Prostate gland (tissue), 2 donors: ENCODE measurements around the gene RAPSN. TPM values are rescaled to one million over a fixed set of nuclear protein-coding genes. Genes with fewer than 3 reads are reported as not detected.

Experiments
- DNase-seq: peaks from one replicate; pipeline ENCODE4 v3.0.0-alpha.2; 2019; ENCODE audit warnings: low spot score
- H3K27ac ChIP-seq, 2 donors: fragments of 200-600 bp; sonication (generic); 2 replicates each; pipeline ENCODE4 v1.5.1; 2017 to 2019
- H3K27me3 ChIP-seq: fragments of 200-600 bp; sonication (generic); replicated peaks from 2 replicates; pipeline ENCODE4 v1.5.1; 2019; ENCODE audit not compliant: insufficient read depth
- H3K36me3 ChIP-seq, 2 donors: fragments of 200-600 bp; sonication (generic); 1 replicate in 1 of 2; 2 replicates in 1 of 2; pipeline versions ENCODE4 v1.5.1 to v1.8.1; 2017 to 2019
- H3K4me1 ChIP-seq: fragments of 200-600 bp; sonication (generic); replicated peaks from 2 replicates; pipeline ENCODE4 v1.5.1; 2019
- H3K4me3 ChIP-seq, 2 donors: fragments of 200-600 bp; sonication (generic); 2 replicates each; pipeline ENCODE4 v1.5.1; 2017 to 2019
- H3K9me3 ChIP-seq: fragments of 200-600 bp; sonication (generic); 2 replicates; pipeline ENCODE4 v1.5.1; 2017
- CTCF ChIP-seq, 4 experiments: fragments of 200-600 bp in 2 of 4; fragments of 450-650 bp in 2 of 4; sonication (generic) in 2 of 4; IDR thresholded peaks; 1 replicate in 3 of 4; 2 replicates in 1 of 4; pipeline ENCODE4 v1.5.1; 2016 to 2019; ENCODE audit warnings: antibody characterized with exemption in 4 of 4, mild to moderate bottlenecking in 2 of 4, moderate library complexity in 2 of 4
- POLR2A ChIP-seq: fragments of 450-650 bp; IDR thresholded peaks from one replicate; pipeline ENCODE4 v1.6.1; 2016; ENCODE audit warnings: antibody characterized with exemption, mild to moderate bottlenecking
- POLR2AphosphoS5 ChIP-seq: sonication (generic); formaldehyde crosslinking; IDR thresholded peaks from one replicate; pipeline ENCODE4 v1.6.1; 2017; ENCODE audit warnings: antibody characterized with exemption
- WGBS: methylation state at CpG from one replicate; pipeline ENCODE4 v1.1.5; 2018; 5-methylcytosine and 5-hydroxymethylcytosine counted together
- intact Hi-C: fragments of 100-400 bp; cut with DNase I; formaldehyde crosslinking; loops from one replicate; pipeline ENCODE4 v1.14.2; 2022
- total RNA-seq, 2 donors: library from RNA; depleted of rRNA; stranded (reverse); fragments of >200 nt; gene quantifications; one replicate each; pipeline ENCODE4 v1.1.0, GENCODE V29; 2016

RAPSN gene
- total RNA-seq, 2 donors from 2014 or later = 1.3 TPM; not detected in 1

- WGBS = 5% methylated on average over 21 of the region's 47 CpGs
- Histone ChIP-seq H3K4me1 (peaks cover 6% of the 10 kb centered on the region), H3K4me3 (peak overlapping the region; percentile 42 to 53), H3K9me3 (no peaks in the 10 kb centered on the region), H3K36me3 (no peaks in the 10 kb centered on the region), H3K27ac (peak overlapping the region; percentile 79 to 81), H3K27me3 (no peaks in the 10 kb centered on the region)
- TF ChIP-seq POLR2A (peak; percentile 36), POLR2AphosphoS5 (no peak), CTCF (IDR thresholded peaks at IDR 0.05) (no peak)
- no peak for DNase-seq
- intact Hi-C loops = loop anchor here (10.0 kb wide), 1 partner anchor 155 kb away; the partner anchor contains the start of gene CELF1
Measured at GRCh38 chr11:47399860-47400767, 48.8 kb downstream of the RAPSN start.

- Histone ChIP-seq H3K27me3 (no peaks in the 10 kb centered on the region), H3K9me3 (no peaks in the 10 kb centered on the region), H3K4me3 (no peak overlapping the region), H3K27ac (no peak overlapping the region), H3K4me1 (peaks cover 6% of the 10 kb centered on the region), H3K36me3 (no peaks in the 10 kb centered on the region)
- no peak for DNase-seq
- WGBS = 91% methylated on average over 1 of the region's 1 CpG
- TF ChIP-seq POLR2A = no peak
- intact Hi-C loops = no loop called here
Measured at GRCh38 chr11:47398551-47398950, 50.4 kb downstream of the RAPSN start.

GRCh38 chr11:47398011-47398410 is 50.9 kb downstream of the RAPSN start:
- 75% methylated on average over 3 of the region's 3 CpGs for WGBS
- H3K4me3 ChIP-seq = no peak overlapping the region
- H3K27ac ChIP-seq = no peak overlapping the region
- TF ChIP-seq POLR2AphosphoS5 (no peak), POLR2A (no peak), CTCF (IDR thresholded peaks at IDR 0.05) (no peak)
- DNase-seq = no peak
- intact Hi-C loops = no loop called here
- H3K36me3 ChIP-seq = no peaks in the 10 kb centered on the region
- H3K9me3 ChIP-seq = no peaks in the 10 kb centered on the region
- no peaks in the 10 kb centered on the region for H3K27me3 ChIP-seq
- peaks cover 6% of the 10 kb centered on the region for H3K4me1 ChIP-seq

GRCh38 chr11:47396049-47396320 is 53.0 kb downstream of the RAPSN start:
- WGBS = 80% methylated on average over 3 of the region's 3 CpGs
- no peaks in the 10 kb centered on the region for H3K27me3 ChIP-seq
- no peak for DNase-seq
- H3K36me3 ChIP-seq = no peaks in the 10 kb centered on the region
- intact Hi-C loops = no loop called here
- peaks cover 6% of the 10 kb centered on the region for H3K4me1 ChIP-seq
- H3K9me3 ChIP-seq = no peaks in the 10 kb centered on the region
- H3K4me3 ChIP-seq = no peak overlapping the region
- TF ChIP-seq POLR2A = no peak
- TF ChIP-seq POLR2AphosphoS5 = no peak
- TF ChIP-seq CTCF (IDR thresholded peaks at IDR 0.05) = no peak
- H3K27ac ChIP-seq = no peak overlapping the region

- intact Hi-C loops = no loop called here
- no peak for TF ChIP-seq POLR2A
- no peak for TF ChIP-seq CTCF (IDR thresholded peaks at IDR 0.05)
- no peak for TF ChIP-seq POLR2AphosphoS5
- no peaks in the 10 kb centered on the region for H3K9me3 ChIP-seq
- H3K27me3 ChIP-seq = no peaks in the 10 kb centered on the region
- no peak overlapping the region for H3K4me3 ChIP-seq
- no peak for DNase-seq
- peak overlapping the region; percentile 15 to 51 for H3K27ac ChIP-seq
- H3K4me1 ChIP-seq = peaks cover under 1% of the 10 kb centered on the region
- WGBS = 78% methylated on average over 25 of the region's 25 CpGs
- H3K36me3 ChIP-seq = no peaks in the 10 kb centered on the region
Measured at GRCh38 chr11:47395223-47396048, 53.5 kb downstream of the RAPSN start.
